MM.1S (cell line): Measurements from ENCODE around the gene DCAF17.

Experiments used
- EZH2 ChIP-seq: fragments of 300-600 bp; sonication (generic); optimal IDR thresholded peaks from 2 replicates; pipeline ENCODE3; 2017; ENCODE audit warnings: low read depth, mild to moderate bottlenecking, antibody characterized with exemption, low read length, mixed read lengths
- EZH2phosphoT487 ChIP-seq: fragments of 300-600 bp; sonication (generic); IDR thresholded peaks from 2 replicates; pipeline ENCODE4 v1.6.1; 2018; ENCODE audit warnings: antibody characterized with exemption, low read length
- TF ChIP-seq, protein P1 (sequence below): fragments of 300-600 bp; sonication (generic); IDR thresholded peaks from 2 replicates; pipeline ENCODE4 v1.5.1; 2016; ENCODE audit warnings: antibody characterized with exemption, low read length, mixed read lengths

DNA sequence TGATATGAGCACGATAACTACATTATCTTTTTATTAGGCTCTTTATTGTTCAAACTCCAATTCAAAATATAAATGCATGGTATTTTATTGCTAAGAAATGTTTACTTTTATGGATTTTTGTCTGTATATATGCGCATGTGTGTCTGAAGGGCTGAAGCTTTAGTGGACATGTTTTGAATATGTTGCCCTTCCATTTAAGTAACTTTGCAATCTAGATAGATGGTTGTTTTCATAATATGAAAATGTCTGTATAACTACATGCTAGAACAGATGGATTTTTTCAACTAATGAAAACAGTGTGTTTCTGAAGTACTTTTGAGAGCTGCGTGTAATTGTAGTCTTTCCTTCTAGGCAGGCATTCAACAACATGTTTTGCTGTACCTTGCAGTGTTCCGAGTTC is 18.7 kb downstream of the DCAF17 start:
- TF ChIP-seq, protein P1, sequence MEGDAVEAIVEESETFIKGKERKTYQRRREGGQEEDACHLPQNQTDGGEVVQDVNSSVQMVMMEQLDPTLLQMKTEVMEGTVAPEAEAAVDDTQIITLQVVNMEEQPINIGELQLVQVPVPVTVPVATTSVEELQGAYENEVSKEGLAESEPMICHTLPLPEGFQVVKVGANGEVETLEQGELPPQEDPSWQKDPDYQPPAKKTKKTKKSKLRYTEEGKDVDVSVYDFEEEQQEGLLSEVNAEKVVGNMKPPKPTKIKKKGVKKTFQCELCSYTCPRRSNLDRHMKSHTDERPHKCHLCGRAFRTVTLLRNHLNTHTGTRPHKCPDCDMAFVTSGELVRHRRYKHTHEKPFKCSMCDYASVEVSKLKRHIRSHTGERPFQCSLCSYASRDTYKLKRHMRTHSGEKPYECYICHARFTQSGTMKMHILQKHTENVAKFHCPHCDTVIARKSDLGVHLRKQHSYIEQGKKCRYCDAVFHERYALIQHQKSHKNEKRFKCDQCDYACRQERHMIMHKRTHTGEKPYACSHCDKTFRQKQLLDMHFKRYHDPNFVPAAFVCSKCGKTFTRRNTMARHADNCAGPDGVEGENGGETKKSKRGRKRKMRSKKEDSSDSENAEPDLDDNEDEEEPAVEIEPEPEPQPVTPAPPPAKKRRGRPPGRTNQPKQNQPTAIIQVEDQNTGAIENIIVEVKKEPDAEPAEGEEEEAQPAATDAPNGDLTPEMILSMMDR: no peak
- TF ChIP-seq EZH2 (no peak), EZH2phosphoT487 (no peak)
